ENCODE measurements around the gene ZNF805. TPM values are rescaled to one million over a fixed set of nuclear protein-coding genes. Genes with fewer than 3 reads are reported as not detected.

Gene ZNF805
- total and polyA plus RNA-seq, 4 donors: 0.38 to 19.8 (median 9.7) TPM

DNA sequence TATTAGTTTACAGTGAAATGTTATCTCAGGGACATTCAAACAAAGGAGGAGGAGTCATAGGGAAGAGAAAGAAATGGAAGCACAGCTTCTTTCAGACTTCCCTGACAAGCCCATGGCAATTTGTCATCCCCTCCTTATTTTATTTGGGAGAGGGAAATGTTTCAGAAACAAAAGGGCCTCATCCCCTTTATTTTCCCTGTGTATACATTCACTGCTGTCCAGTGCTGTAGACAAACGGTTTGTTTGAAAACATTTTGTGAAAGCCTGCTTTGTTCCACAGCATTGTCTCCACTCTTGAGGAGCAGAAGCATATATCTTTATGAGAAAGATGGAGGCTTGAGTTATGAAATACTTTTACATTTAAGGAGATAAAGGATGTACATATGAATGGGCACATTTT lies 52.1 kb downstream of the ZNF805 start:
- Histone ChIP-seq H3K27me3 (ENCODE audit: control insufficient read depth in 1 of 2, insufficient read depth in 2 of 2, low read length in 1 of 2) (no peaks in the 10 kb centered on the region), H3K4me1 (ENCODE audit: control insufficient read depth in 1 of 2, insufficient read depth in 2 of 2, low read length in 2 of 2) (no peaks in the 10 kb centered on the region), H3K27ac (ENCODE audit: low read depth in 1 of 2, low read length in 2 of 2) (no peak overlapping the region), H3K9me3 (ENCODE audit: control insufficient read depth, low read length) (peaks cover 25% of the 10 kb centered on the region), H3K36me3 (ENCODE audit: control insufficient read depth in 1 of 2, insufficient read depth in 2 of 2, low read length in 1 of 2) (peaks cover 21 to 38% of the 10 kb centered on the region in 2 donors), H3K4me3 (ENCODE audit: low read length in 2 of 2) (no peak overlapping the region)
- WGBS, 2 donors: 86 to 89% methylated on average over 1 of the region's 1 CpG
- no peak for DNase-seq
- intact Hi-C loops (cut with DNase I): no loop called here
- ATAC-seq (ENCODE audit: low FRiP score): no peak

DNA sequence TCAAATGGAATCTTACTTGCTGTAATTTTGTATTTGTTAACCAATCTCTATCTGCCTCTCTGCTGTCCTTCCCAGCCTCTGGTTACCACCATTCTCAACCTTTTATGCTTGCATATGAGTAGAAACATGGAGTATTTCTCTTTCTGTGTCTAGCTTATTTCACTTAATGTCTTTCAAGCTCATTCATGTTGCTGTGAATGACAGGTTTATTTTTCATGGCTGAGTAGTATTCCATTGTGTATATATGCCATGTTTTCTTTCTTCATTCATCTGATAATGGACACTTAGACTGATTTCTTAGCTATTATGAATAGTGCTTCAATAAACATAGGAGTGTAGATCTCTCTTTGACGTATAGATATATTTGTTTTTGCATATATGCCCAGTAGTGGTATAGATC lies 53.3 kb downstream of the ZNF805 start:
- peaks cover 17 to 27% of the 10 kb centered on the region in 2 donors for H3K36me3 ChIP-seq (ENCODE audit: control insufficient read depth in 1 of 2, insufficient read depth in 2 of 2, low read length in 1 of 2)
- H3K4me1 ChIP-seq (ENCODE audit: control insufficient read depth in 1 of 2, insufficient read depth in 2 of 2, low read length in 2 of 2): no peaks in the 10 kb centered on the region
- DNase-seq (no peak), ATAC-seq (ENCODE audit: low FRiP score) (no peak)
- peaks cover 23% of the 10 kb centered on the region for H3K9me3 ChIP-seq (ENCODE audit: control insufficient read depth, low read length)
- H3K4me3 ChIP-seq (ENCODE audit: low read length in 2 of 2): no peak overlapping the region
- WGBS, 2 donors: 98 to 99% methylated on average over 1 of the region's 1 CpG
- H3K27ac ChIP-seq (ENCODE audit: low read depth in 1 of 2, low read length in 2 of 2): no peak overlapping the region
- intact Hi-C loops (cut with DNase I): no loop called here
- H3K27me3 ChIP-seq (ENCODE audit: control insufficient read depth in 1 of 2, insufficient read depth in 2 of 2, low read length in 1 of 2): no peaks in the 10 kb centered on the region

DNA sequence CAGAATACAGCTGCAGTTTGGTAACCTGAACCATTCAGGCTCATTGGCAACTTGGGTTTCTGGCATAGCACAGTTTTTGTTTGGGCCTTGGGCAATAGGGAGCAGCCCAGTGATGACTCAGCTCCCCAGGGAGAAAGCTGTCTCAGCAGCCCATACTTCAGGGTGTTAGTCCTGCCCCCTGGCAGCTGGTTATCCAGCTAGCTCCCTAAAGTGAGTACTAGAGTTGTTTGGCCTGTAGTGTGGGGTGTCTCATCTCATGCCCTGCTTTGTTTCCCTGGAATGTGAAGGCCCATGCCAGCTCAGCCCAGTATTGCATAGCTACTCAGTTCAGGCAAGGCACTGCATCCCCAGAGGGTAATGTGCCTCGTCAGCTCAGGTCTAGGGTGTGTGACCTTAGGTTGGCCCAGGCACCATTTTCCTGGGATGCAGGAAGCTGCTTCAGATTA lies 61.6 kb downstream of the ZNF805 start:
- Histone ChIP-seq H3K9me3 (ENCODE audit: control insufficient read depth, low read length) (peaks cover 5% of the 10 kb centered on the region), H3K27me3 (ENCODE audit: control insufficient read depth in 1 of 2, insufficient read depth in 2 of 2, low read length in 1 of 2) (no peaks in the 10 kb centered on the region), H3K27ac (ENCODE audit: low read depth in 1 of 2, low read length in 2 of 2) (no peak overlapping the region), H3K4me1 (ENCODE audit: control insufficient read depth in 1 of 2, insufficient read depth in 2 of 2, low read length in 2 of 2) (no peaks in the 10 kb centered on the region), H3K36me3 (ENCODE audit: control insufficient read depth in 1 of 2, insufficient read depth in 2 of 2, low read length in 1 of 2) (peaks cover 0 to 6% of the 10 kb centered on the region in 2 donors), H3K4me3 (ENCODE audit: low read length in 2 of 2) (no peak overlapping the region)
- 44 to 63% methylated on average over 1 of the region's 1 CpG for WGBS, 2 donors
- ATAC-seq (ENCODE audit: low FRiP score) (peak; percentile 73), DNase-seq (peak in 1 of 2 donors; percentile 79)
- intact Hi-C loops (cut with DNase I): no loop called here

DNA sequence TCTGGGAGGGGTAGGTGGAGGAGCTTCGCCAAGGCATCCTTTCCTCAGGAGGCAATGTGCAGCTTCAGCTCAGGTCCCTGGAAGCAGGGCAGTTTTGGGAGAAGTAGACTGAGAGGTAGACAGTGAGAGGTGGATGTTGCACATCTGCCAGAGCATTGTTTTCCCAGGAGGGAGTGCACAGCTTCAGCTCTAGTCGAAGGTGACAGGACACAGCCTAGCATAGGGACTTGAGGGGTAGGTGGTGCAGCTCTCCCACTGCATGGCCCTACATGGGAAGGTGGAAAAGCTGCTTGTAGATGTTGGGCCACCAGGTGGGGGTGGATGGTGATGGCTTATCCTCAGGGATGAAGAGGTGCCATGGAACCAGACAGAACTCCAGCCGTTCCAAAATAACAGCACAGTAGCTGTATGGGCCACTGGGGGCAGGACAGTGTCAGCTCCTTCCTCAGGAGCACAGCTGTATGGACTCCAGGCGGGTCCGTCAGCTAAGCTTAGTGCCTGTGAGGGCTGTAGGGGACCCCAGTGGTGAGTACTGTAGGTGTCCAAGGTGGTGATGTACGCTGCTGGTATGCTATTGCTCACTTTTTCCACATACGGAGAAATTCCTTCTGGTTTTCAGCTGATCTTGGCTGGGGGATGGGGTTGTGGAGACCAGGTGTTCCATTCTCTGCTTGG lies 62.4 kb downstream of the ZNF805 start:
- ATAC-seq (ENCODE audit: low FRiP score) (no peak), DNase-seq (no peak)
- Histone ChIP-seq H3K27ac (ENCODE audit: low read depth in 1 of 2, low read length in 2 of 2) (no peak overlapping the region), H3K4me1 (ENCODE audit: control insufficient read depth in 1 of 2, insufficient read depth in 2 of 2, low read length in 2 of 2) (no peaks in the 10 kb centered on the region), H3K9me3 (ENCODE audit: control insufficient read depth, low read length) (peaks cover 5% of the 10 kb centered on the region), H3K36me3 (ENCODE audit: control insufficient read depth in 1 of 2, insufficient read depth in 2 of 2, low read length in 1 of 2) (peaks cover 0 to 6% of the 10 kb centered on the region in 2 donors), H3K27me3 (ENCODE audit: control insufficient read depth in 1 of 2, insufficient read depth in 2 of 2, low read length in 1 of 2) (no peaks in the 10 kb centered on the region), H3K4me3 (ENCODE audit: low read length in 2 of 2) (no peak overlapping the region)
- intact Hi-C loops (cut with DNase I): no loop called here
- WGBS, 2 donors: 74 to 76% methylated on average over 7 of the region's 7 CpGs

Other genes starting within 250 kb of the ZNF805 start
- gene USP29, start 120.6 kb upstream of the ZNF805 start, total RNA-seq: not detected
- not detected for gene USP29, start 120.6 kb upstream of the ZNF805 start, polyA plus RNA-seq
- not detected for gene ZIM3, start 95.4 kb upstream of the ZNF805 start, total RNA-seq
- not detected for gene ZIM3, start 95.4 kb upstream of the ZNF805 start, polyA plus RNA-seq
- under 1 TPM in 1 of 2 donors, not detected in 1; 0.36 TPM for gene DUXA, start 73.1 kb upstream of the ZNF805 start, total RNA-seq
- gene DUXA, start 73.1 kb upstream of the ZNF805 start, polyA plus RNA-seq: not detected
- 10 to 100 TPM; 44.4 to 48.8 TPM for gene ZNF264, start 49.1 kb upstream of the ZNF805 start, total RNA-seq
- 1 to 10 TPM; 1.6 to 6.6 TPM for gene ZNF264, start 49.1 kb upstream of the ZNF805 start, polyA plus RNA-seq
- 1 to 10 TPM; 1.3 to 3.5 TPM for gene AURKC, start 9.6 kb upstream of the ZNF805 start, total RNA-seq
- gene AURKC, start 9.6 kb upstream of the ZNF805 start, polyA plus RNA-seq: 1 to 10 TPM in 1 of 2 donors, under 1 TPM in 1; 0.63 to 2.9 TPM
- gene ZNF460, start 39.9 kb downstream of the ZNF805 start, total RNA-seq: 10 to 100 TPM; 65.8 to 75.3 TPM
- gene ZNF460, start 39.9 kb downstream of the ZNF805 start, polyA plus RNA-seq: 1 to 10 TPM; 1.4 to 3.9 TPM
- 1 to 10 TPM; 8.2 to 8.9 TPM for gene ZNF543, start 79.8 kb downstream of the ZNF805 start, total RNA-seq
- gene ZNF543, start 79.8 kb downstream of the ZNF805 start, polyA plus RNA-seq: 1 to 10 TPM in 1 of 2 donors, under 1 TPM in 1; 0.38 to 1.7 TPM
- 10 to 100 TPM in 1 of 2 donors, 1 to 10 TPM in 1; 9.7 to 11.0 TPM for gene ZNF304, start 110.6 kb downstream of the ZNF805 start, total RNA-seq
- 1 to 10 TPM; 1.8 to 4.5 TPM for gene ZNF304, start 110.6 kb downstream of the ZNF805 start, polyA plus RNA-seq
- 10 to 100 TPM in 1 of 2 donors, 1 to 10 TPM in 1; 8.3 to 13.4 TPM for gene TRAPPC2B, start 122.9 kb downstream of the ZNF805 start, total RNA-seq
- 10 to 100 TPM; 17.9 to 28.2 TPM for gene TRAPPC2B, start 122.9 kb downstream of the ZNF805 start, polyA plus RNA-seq
- 1 to 10 TPM; 2.6 to 2.7 TPM for gene ZNF547, start 122.9 kb downstream of the ZNF805 start, total RNA-seq
- 1 to 10 TPM; 1.8 to 2.6 TPM for gene ZNF547, start 122.9 kb downstream of the ZNF805 start, polyA plus RNA-seq
- gene ZNF548, start 149.2 kb downstream of the ZNF805 start, total RNA-seq: 10 to 100 TPM; 23.4 to 29.0 TPM
- gene ZNF548, start 149.2 kb downstream of the ZNF805 start, polyA plus RNA-seq: 1 to 10 TPM; 2.3 to 7.1 TPM
- gene ZNF17, start 170.5 kb downstream of the ZNF805 start, total RNA-seq: 10 to 100 TPM; 15.2 to 15.8 TPM
- 1 to 10 TPM; 2.1 to 3.7 TPM for gene ZNF17, start 170.5 kb downstream of the ZNF805 start, polyA plus RNA-seq
- gene ZNF749, start 194.7 kb downstream of the ZNF805 start, total RNA-seq: 1 to 10 TPM; 6.1 to 7.6 TPM
- 1 to 10 TPM; 2.1 to 4.0 TPM for gene ZNF749, start 194.7 kb downstream of the ZNF805 start, polyA plus RNA-seq
- 1 to 10 TPM in 1 of 2 donors, under 1 TPM in 1; 0.62 to 1.1 TPM for gene VN1R1, start 216.5 kb downstream of the ZNF805 start, total RNA-seq
- gene VN1R1, start 216.5 kb downstream of the ZNF805 start, polyA plus RNA-seq: under 1 TPM in 1 of 2 donors, not detected in 1; 0.77 TPM
- 1 to 10 TPM; 6.7 to 9.1 TPM for gene ZNF772, start 236.9 kb downstream of the ZNF805 start, total RNA-seq
- gene ZNF772, start 236.9 kb downstream of the ZNF805 start, polyA plus RNA-seq: 1 to 10 TPM in 1 of 2 donors, under 1 TPM in 1; 0.88 to 1.8 TPM
- 10 to 100 TPM in 1 of 2 donors, 1 to 10 TPM in 1; 6.1 to 12.8 TPM for gene ZNF419, start 247.1 kb downstream of the ZNF805 start, total RNA-seq
- 1 to 10 TPM; 5.6 to 7.0 TPM for gene ZNF419, start 247.1 kb downstream of the ZNF805 start, polyA plus RNA-seq

Measured in aorta (tissue), 5 donors.